Umbilical cord (tissue), 2 donors: ENCODE results near the gene ZBTB43. TPM values are rescaled to one million over a fixed set of nuclear protein-coding genes. Genes with fewer than 3 reads are reported as not detected.
A peak's percentile ranks its signal among the peaks of the same experiment; 100 is the strongest.
"Not testable (repeated sequence)": the region's sequence is repeated elsewhere in the genome, so short reads cannot be mapped to it uniquely, and the experiment has no call there.

Experiments used
- DNase-seq: peaks from one replicate; pipeline ENCODE4 v3.0.0-alpha.2; 2015; ENCODE audit warnings: low spot score
- total RNA-seq: library from RNA; depleted of rRNA; stranded (reverse); fragments of >200 nt; gene quantifications from one replicate; pipeline ENCODE4 v1.2.3, GENCODE V29; 2014; ENCODE audit warnings: low replicate concordance; ENCODE audit not compliant: insufficient read depth

ZBTB43 gene, protein sequence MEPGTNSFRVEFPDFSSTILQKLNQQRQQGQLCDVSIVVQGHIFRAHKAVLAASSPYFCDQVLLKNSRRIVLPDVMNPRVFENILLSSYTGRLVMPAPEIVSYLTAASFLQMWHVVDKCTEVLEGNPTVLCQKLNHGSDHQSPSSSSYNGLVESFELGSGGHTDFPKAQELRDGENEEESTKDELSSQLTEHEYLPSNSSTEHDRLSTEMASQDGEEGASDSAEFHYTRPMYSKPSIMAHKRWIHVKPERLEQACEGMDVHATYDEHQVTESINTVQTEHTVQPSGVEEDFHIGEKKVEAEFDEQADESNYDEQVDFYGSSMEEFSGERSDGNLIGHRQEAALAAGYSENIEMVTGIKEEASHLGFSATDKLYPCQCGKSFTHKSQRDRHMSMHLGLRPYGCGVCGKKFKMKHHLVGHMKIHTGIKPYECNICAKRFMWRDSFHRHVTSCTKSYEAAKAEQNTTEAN
- total RNA-seq = 9.9 TPM

DNA sequence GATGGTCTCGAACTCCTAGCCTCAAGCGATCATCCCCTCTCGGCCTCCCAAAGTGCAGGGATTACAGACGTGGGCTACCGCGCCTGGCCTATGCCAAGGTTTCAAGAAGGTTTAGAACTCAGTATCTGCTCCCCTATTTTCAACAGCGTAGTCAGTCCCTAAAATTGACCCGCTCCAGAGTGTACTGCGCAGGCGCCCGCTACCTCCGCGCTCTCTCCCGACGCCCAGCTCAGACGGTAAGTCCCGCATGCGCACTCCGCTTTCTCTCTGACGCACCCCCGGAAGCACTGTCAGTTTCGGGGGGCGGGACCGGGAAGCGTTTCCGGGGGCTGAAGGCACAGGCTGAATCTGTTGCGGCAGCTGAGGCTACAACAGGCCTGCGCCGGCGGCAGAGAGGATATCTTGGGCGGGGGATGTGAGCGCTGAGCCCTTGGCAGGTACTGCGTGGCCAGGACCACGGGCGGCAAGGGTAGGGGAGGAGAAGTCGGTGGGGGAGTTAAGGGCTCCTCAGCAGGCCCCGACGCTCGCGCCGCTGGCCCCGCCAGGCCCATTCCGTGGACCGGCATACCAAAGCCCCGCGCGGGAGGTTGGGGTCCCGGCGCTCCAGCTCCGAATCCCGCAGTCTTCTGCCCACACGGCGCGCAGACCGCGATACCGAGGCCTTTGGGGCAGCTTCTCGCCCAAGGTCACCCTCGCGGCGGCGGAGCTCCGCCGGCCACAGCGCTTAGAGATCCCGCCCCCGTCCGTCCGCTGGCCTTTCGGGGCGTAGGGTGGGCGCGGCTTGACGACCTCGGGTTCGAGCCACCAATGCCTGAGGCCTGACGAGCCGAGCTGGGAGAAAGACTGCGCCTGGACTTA lies at the start of gene ZBTB43:
Gene ZBTB43 (plus strand): TSS at position 345 of the 858 bp plus-strand sequence. CDS start 27,470 bp downstream, outside the sequence.
- DNase-seq = peak; percentile 99

DNA sequence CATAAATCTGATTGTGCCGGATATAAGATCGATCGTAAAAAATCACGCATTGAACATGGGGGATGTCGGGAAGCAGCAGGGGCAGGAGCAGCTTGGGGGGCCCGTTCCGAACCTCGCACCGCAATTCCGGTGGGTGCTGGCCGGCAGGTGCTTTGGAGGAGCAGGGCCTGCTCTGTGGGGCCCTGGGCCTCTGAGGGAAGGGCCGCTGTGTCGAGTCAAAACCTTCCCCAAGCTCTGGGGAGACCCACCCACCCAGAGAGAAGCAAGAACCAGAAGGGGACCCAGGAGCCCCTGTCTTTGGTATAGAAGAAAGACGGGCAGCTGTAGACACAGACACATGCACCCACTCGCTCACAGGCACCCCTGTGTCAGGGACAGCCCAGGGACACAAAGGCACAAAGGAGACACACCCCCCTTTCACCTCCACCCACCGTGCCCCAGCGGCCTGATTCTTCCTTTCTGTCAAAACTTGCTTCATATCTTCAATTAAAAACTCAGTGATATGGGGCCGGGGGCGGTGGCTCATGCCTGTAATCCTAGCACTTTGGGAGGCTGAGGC lies 49.4 kb upstream of the ZBTB43 start:
- DNase-seq = no peak

DNA sequence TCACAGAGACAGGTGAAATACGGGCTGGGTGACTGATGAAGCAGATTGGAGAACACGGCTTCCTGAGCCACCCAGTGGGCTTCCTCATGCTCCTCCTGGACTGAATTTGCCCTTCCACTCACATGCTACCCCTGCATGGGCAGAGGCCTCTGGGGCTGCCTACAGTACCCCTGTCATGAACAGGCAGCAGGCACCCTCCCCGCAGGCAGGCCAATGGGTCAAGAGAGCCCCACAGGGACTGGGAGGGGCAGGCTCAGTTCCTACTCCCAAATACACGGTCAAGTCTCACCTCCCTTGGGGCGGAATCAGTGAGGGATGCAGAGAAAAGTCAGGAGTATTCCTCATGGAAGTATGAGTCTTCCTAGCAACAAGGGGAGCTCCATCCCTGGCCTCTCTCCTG lies 48.6 kb upstream of the ZBTB43 start:
- DNase-seq = no peak

DNA sequence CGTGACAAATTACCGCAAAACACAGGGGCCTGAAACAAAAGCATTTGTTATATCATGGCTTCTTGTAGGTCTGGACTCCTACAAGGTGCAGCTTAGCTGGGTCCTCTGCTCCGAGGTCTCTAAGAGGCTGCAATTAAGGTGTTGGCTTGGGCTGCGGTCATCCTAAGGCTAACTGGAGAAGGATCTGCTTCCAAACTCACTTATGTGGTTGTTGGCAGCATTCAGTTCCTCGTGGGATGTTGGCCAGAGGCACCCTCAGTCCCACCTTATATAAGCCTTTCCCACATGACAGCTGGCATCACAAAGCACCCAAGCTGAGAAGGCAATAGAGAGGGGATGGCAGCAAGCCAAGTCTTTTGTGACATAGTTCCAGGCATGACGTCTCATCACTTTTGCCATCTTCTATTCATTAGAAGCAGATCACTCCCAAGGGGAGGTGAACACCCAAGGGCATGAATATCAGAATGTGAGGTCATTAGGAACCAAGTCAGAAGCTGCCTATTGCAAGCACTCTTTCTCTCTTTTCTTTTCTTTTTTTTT lies 47.9 kb upstream of the ZBTB43 start:
- DNase-seq = no peak

DNA sequence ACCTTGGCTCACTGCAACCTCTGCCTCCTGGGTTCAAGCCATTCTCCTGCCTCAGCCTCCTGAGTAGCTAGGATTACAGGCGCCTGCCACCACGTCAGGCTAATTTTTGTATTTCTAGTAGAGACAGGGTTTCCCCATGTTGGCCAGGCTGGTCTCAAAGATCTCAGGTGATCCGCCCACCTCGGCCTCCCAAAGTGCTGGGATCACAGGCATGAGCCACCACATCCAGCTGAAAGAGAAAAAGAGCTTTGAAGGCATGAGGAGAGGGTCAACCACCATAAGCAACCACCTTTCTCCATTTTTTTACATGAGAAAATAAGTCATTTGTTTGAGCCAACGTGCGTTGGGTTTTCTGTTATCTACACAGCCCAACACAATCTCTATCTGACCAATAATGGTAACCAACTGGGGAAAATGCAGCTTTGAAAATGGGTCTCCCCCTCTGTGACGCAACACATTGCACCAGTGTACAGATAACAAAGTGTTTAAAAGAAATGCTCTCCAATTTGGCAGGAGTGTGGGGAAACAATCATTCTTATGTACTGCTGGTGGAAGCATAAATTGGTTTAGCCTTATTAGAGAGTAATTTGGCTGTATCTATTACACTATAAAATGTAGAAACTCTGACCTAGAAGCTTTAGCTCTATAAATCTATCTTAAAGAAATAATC lies 45.8 kb upstream of the ZBTB43 start:
- DNase-seq = no peak

DNA sequence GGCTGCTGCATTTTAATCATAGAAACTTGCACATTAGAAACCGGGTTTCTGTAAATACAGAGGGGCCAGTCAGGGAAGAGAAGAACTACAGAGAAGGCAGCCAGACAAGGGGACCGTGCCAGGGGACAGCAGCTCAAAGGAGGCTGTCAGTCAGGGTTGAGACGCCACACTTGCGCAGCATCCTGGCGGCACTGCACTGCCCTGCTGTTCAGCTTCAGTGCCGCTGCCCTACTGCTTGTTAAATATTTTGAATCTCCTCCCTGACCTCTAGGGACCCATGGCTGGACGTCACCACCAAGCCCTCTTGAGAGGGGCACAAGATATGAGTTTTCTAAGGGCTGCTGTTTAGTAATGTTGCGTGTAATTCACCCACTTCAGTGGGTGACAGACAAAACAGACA lies 43.6 kb upstream of the ZBTB43 start:
- no peak for DNase-seq

DNA sequence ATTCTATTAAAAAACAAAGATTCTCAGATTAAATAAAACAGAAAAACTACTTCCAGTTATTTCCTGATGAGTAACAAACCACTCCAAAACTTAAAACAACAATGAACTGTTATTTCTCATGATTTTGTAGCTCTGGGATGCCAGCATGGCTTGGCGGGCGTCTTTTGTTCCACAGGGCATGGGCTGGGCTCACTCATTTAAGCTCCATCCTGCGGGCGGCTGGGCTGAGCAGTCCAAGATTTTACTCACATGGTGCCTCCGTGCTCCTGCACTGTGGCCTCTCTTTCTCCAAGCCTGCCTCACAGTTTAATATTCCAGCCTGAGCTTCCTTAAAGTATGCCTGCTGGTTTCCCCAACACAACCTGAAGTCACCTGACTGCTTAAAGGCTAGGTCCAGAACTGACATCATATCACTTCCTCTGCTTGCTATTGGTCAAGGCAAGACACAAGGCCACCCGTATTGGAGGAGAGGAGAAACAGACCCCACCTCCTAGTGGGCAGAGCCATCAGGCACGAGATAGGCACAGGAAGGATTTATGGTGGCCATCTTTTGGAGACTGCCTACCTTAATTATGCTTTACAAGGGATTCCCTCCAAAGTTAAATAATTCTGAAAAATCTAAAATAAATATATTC lies 41.6 kb upstream of the ZBTB43 start:
- DNase-seq = no peak

DNA sequence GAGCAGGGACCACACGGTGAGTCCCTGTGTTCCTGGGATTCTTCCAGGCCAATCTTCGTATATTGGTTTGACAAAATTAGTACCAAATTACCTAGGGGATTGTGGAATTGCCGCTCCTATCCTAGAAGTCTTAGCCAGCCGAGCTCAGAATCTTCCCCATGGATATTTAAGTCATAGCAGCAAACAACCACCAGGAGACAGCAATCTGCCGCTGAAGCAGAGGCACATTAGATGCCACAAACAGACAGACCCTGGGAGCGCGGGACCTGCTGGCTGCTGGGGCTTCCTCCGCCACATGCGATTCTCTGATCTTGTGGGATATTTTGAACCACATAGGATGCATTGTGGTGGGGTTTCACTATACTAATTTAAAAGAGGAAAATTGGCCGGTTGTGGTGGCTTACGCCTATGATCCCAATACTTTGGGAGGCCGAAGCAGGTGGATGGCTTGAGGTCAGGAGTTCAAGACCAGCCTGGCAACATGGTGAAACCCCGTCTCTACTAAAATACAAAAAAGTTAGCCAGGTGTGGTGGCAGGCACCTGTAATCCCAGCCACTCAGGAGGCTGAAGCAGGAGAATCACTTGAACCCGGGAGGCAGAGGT lies 31.7 kb upstream of the ZBTB43 start:
- DNase-seq = no peak

DNA sequence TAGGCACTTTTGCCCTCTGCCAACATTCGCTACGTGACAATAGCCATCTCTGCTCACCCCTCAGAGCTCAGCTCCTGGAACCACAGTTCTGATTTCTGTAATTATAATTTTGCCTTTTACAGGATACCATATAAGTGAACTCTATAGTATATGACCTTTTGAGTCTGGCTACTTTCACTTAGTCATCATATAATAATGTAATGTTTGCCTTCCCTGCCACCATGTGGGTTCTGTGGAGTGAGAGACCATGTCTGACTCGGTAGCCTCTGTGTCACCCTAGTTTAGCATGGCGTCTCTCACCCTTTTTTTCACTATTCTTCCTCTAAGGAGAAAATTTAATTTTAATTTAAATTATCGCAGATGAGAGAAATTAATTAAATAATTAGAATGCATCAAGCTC lies 28.9 kb upstream of the ZBTB43 start:
- DNase-seq = no peak

DNA sequence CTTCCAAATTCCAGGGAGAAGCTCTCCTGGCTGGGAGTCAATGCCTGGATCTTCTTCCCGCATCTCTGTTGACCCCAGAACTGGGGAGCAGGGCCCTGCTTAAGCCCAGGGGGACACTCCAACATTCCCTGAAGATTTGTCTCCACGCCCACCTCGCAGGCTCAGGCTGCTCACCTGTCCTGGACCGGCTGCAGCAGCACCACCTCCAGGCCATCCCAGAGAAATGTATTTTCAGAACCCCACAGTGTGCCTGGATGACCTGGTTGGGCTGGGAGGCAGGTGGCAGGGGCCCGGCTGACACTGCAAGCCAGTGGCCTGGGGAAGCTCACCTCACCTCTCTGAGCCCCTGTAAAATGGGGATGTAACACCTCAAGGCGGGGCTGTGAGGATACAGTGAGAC lies 27.1 kb upstream of the ZBTB43 start:
- no peak for DNase-seq

DNA sequence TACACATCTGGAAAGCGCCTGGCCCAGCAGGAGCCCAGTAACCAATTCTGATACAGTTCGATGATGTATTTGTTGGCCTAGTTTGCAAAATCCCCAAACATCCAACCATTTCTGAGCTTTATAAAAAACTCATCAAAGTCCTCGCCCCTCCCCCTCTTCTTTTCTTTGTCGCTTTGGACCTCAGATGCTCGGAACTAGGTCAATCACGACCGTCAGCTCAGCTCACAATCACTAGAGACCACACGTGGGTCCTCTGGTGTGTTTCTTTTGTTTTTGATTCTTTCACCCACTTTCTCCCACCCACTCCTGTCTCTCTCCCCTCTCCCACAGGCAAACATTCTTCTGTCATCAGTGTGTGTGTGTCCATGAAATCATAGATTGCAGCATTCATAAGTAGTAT lies 26.7 kb upstream of the ZBTB43 start:
- no peak for DNase-seq

DNA sequence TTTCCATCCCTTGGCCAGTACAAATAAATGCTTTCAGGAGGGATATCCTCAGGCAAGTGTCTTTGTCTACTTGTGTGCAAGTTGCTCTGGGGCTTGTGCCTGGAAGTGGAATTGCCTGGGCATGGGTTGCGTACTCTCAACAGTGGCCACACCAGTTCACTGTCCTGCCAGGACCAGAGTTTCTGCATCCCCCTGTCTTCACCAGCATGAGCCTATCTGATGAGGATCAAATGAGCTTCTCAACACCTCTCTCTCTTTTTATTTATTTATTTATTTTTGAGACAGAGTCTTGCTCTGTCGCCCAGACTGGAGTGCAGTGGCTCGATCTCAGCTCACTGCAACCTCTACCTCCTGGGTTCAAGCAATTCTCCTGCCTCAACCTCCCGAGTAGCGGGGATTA lies 26.1 kb upstream of the ZBTB43 start:
- not testable (repeated sequence) for DNase-seq

DNA sequence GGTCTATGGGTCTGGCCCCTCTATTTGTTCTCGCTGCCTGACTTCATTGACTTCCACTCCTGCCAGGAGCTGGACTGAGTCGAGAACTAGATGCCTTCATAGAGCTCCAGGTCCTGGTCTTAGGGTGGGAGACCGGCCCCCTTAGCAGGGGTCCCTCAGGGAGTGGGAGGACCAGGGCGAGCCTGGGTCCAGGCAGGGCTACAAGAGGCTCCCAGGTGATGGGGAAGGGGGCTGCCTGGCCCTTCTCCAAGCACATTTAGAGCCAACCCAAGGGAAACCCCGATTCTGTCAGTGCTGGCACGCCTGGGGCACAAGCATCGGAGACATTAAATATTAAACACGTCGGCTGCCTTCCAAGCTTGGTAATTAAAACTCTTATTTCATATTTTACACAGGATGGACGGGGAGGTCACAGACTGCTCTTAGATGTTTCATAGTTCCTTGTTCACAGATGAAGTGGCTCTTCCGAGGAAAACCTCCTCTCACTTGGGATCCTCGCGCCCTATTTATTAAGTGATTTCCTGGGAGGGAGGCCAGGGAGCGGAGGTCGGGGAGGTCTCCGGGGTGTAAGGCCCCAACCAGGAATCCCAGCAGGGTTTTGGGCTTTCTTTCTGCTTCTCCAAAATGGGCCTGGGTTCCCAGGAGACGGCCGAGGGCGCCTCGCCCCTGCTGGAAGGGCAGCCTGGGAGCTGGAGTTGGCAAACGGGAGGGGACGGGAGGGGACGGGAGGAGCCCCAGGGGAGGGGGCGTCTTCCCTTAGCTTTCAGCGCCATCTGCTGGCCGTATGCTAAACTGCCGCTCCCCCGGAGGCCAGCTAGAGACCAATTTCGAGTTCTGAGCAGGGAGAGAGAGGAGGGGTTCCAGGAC lies 23.4 kb upstream of the ZBTB43 start:
- DNase-seq = peak; percentile 82

DNA sequence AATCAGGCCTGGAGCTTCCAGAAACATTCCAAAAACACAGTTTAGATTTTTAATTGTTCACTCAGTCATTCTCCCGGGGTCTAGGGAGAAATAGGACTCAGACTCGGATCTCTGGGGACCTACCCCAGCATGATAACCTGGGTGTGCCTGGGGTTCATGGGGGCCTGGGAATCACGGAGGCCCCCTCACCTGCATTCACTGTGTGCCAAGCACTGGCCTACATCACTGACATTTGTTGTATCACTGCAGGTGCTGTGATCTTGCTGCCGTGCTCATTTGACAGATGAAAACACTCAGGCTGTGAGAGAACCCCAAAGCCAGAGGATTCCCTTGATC lies 22.8 kb upstream of the ZBTB43 start:
- no peak for DNase-seq

DNA sequence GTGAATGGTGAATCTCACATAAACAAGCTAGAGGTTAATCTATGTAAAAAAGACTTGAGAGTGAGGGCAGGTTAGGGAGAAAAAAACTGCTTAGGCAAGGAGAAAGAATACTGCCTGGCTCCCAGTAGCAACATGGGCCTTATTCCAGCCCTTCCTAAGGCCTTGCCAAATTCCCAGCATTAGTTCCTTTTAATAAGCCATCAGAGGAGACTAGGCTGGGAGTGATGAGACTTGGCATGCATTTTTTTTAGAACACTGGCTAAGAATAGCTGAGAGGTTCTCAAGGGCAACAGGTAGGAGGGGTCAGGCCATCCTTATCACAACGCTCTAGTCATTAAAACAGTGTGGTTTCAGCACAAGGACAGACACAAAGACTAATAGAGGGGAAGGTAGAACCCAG lies 20.9 kb upstream of the ZBTB43 start:
- no peak for DNase-seq

DNA sequence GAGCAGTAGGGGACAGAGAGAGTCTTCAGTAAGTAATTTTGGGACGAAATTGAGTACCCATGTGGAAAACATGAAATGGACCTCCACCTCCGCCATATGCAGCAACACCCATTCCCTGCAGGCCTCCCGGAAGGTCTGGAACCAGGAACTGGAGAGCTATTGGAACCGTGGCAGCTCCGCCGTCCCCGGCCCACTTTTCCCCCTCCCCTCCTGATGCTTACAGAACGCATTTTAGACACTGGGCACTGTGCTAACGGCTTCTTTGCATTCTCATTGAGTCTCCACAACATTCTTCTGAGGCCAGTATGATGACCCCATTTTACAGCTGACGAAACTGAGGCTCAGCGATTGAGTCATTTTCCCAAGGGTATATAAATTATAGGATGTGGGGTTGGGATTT lies 20.4 kb upstream of the ZBTB43 start:
- no peak for DNase-seq

DNA sequence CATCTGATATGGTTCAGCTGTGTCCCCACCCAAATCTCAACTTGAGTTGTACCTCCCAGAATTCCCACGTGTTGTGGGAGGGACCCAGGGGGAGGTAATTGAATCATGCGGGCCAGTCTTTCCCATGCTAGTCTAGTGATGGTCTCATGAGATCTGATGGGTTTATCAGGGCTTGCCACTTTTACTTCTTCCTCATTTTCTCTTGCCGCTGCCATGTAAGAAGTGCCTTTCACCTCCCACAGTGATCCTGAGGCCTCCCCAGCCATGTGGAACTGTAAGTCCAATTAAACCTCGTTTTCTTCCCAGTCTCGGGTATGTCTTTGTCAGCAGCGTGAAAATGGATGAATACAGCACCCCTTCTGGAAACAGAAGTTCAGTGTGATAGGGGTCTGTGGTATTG lies 20.0 kb upstream of the ZBTB43 start:
- not testable (repeated sequence) for DNase-seq

DNA sequence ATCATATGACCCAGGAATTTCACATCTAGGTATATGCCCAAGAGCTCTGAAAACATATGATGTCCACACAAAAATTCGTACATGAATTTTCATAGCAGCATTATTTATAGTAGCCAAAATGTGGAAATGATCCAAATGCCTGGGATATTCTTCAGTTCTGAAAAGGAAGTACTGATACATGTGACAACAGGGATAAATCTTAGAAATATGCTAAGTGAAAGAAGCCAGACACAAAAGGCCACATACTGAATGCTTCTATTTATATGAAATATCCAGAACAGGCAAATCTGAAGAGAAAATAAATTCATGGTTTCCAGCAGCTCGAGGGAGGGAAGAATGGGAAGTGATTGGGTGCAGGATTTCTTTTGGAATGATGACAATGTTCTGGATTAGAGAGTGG lies 16.8 kb upstream of the ZBTB43 start:
- DNase-seq = peak; percentile 79

DNA sequence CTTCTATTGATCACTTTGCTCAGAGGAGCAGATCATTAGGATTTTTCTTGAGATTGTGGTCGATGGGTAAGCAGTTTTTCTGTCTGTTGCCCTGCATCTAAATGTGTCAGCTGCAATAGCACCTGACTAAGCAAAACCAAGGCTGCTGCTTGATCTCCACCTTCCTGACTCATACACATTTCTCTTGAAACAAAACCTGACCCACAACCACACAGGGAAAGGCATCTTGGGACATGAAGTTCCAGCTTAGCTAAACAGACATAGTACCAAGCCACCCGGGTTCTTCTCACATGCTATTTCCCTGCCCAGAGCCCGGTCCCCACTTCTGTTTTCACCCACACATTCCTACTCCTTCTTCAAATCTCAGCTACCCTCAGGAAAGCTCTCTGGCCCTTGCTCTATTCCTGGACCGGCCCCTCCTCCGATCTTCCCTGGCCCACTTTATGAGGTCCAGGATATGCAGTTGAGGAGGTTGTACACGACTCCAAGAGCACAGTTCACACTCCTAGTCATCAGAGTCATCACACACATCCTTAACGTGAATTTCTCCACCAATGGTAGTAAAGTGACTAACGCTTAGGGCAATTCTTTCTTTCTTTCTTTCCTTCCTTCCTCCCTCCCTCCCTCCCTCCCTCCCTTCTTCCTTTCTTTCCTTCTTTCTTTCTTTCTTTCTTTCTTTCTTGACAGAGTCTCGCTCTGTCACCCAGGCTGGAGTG lies 16.0 kb upstream of the ZBTB43 start:
- no peak for DNase-seq
